Hepatic stellate cell (primary cell): ENCODE data around the gene PLCB1.
"Not testable (repeated sequence)": the region's sequence is repeated elsewhere in the genome, so short reads cannot be mapped to it uniquely, and the experiment has no call there.

ENCODE experiments used
- DNase-seq: peaks from one replicate; pipeline ENCODE4 v3.0.0; 2011; ENCODE audit warnings: low spot score

Gene PLCB1

GRCh38 chr20:8335495-8336195 is 203.6 kb downstream of the PLCB1 start:
- no peak for DNase-seq

- DNase-seq: no peak
Observed at GRCh38 chr20:8339349-8339748, 207.3 kb downstream of the PLCB1 start.

GRCh38 chr20:8342391-8342790 is 210.3 kb downstream of the PLCB1 start:
- no peak for DNase-seq

DNA sequence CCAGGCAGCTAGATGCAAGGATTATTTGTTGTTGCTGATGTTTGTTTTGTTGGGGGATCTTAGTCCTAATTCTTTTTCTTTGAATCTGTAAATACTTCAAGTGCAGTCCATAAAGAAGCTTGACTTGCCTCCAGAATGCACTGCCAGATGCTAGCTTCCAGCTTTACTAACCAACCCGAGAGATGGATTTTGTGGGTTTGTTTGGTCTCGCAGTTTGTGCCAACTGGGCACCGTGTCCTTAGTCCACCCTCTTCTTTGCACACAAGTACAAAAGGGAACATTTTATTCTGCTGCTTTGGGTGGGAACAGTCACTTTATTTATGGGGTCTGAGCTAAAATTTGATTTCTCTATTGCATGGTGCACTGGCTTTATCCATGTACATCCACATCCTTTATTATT is 212.0 kb downstream of the PLCB1 start:
- no peak for DNase-seq

DNA sequence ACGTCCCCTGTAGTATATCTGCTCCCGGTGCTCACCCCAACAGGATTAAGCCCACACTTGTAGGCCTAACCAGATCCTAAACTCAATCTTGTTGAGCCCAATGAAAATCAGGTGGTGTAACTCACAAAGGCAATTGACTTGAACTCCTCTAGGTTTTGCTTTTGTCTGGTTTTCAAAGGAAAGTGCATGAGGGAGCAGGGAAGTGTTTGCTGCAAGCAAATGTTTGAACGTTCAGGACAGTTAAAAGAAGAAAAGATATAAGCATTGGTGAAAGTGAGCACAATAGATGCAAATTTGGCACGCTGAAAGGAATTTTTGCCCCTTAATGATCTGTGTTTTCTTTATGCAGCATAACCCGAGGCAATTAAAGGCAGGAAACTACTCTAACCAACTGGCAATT is 212.6 kb downstream of the PLCB1 start:
- no peak for DNase-seq

- no peak for DNase-seq
Observed at GRCh38 chr20:8346700-8347270, 214.7 kb downstream of the PLCB1 start.

- DNase-seq: not testable (repeated sequence)
Observed at GRCh38 chr20:8350225-8350624, 218.2 kb downstream of the PLCB1 start.

DNA sequence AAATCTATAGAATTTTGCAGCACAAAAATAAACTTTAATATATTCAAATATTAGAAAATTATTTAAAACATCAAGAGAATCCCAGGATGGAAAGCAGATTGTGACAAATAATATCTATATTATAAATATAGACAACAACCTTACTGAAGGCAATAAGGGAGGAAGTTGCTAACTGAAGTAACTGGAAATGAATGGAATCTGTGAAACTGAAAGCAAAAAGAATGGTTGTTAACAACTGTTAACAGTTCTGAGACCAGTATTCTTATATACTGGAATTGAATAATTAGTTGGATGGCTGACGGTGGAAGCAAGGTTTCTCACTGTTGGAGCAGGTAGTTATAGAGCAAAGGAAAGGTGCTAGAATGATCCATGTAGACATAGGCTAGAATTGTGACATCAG is 220.4 kb downstream of the PLCB1 start:
- no peak for DNase-seq

DNA sequence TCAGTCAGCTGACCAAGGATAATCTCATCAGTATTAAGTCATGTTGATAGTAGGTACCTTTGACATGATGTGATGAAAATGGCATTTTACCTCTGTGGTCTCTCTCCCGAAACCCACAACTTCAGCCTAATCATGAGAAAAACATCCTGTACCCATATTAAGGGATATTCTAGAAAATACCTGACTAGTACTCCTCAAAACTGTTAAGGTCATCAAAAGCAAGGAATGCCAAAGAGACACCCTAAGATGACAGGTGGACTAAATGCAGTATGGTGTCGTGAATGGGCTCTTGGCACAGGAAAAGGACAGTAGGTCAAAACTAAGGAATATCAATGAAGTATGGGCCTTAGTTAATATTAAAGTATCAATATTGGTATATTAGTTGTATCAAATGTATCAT is 221.4 kb downstream of the PLCB1 start:
- no peak for DNase-seq

GRCh38 chr20:8355453-8355852 is 223.4 kb downstream of the PLCB1 start:
- no peak for DNase-seq

DNA sequence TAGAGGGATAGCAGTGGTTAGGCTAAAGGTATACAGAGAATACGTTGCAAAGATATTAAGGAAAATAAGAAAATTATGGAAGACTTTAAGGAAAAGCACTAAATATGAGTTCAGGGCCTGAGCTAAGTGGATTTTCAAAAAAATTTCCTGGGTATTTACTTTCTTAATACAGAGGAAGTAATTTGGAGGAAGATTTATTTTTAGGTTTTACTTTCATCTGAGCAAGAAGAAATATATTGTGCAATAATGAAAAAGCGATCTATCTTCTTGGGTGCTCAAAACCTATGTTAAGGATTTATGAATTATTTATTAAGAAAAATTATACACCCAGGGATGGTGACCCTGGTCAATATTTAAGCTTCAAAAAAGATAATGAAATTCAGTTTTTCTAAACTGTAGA is 224.7 kb downstream of the PLCB1 start:
- no peak for DNase-seq

GRCh38 chr20:8357703-8358102 is 225.6 kb downstream of the PLCB1 start:
- DNase-seq: no peak

GRCh38 chr20:8360035-8360434 is 228.0 kb downstream of the PLCB1 start:
- no peak for DNase-seq

- peak; percentile 17 for DNase-seq
Observed at GRCh38 chr20:8361006-8361652, 229.1 kb downstream of the PLCB1 start.

GRCh38 chr20:8361779-8362178 is 229.7 kb downstream of the PLCB1 start:
- no peak for DNase-seq

DNA sequence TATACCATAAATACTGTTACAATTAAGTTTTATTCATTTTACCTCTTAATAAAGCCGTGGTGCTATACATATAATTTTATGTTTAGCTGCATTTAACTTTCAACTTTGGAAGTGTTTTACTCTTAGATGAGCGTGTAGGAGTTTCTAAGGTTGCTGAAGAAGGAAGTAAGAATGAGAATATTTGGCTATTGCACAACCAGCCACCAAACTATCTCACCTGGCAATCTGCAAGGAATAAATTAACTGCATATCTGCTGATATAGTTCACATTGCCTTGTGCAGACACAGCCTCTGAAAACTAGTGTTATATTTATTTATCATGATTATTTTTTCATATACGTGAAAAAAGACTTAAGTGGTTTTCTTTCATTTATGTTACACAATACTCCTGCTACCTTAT is 230.4 kb downstream of the PLCB1 start:
- no peak for DNase-seq

DNA sequence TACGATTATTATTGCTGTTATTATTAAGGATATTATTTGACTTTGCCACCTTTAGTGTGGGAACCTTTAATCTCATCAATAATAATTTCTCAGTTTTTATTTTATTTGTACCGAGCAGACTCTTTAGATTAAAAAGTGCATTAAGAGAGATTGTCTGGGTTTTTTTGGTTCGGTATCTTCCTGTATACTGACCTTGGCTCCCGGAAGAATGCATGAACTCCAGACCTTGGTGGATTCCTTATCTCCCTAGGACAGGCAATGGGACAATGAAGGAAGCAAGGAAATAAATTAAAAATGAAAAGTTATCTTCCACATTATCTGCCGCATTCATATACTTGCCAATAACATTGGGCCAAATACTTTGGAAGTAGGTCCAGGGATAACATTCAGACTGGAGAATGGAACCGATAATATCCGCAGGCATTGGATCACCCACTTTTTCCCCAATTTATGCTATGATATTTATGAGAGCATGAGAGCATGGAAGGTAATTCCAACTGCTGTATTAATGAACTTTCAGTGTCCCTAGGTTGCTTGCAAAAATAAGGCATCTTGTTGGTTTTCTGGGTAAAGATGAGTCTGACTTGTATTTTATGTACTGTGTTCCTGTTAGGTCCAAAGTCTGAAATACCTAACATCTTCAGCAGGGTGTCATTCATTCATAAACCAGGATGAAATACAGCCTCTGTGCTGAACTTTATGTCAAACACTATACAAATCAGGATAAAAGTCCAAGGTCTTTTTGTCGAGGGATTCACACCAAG is 232.1 kb downstream of the PLCB1 start:
- no peak for DNase-seq

GRCh38 chr20:8364734-8365078 is 232.6 kb downstream of the PLCB1 start:
- DNase-seq: no peak

DNA sequence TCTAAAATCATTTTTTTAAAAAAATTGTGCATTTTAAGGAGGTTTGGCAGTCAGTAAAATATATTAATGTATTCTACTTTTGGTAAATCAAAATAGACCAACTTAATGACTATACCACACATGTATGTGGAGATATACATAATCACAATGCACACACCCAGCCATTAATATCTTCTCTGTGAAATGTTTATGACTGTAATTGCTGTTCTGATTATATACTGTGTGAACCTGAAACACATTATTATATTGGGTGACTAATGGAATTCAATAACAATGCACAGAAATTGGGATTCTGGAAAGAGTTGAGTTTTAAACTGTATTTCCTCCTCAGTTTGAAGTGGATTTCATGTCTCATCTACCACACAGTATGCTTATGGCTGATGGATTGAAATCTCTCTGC is 233.6 kb downstream of the PLCB1 start:
- no peak for DNase-seq

DNA sequence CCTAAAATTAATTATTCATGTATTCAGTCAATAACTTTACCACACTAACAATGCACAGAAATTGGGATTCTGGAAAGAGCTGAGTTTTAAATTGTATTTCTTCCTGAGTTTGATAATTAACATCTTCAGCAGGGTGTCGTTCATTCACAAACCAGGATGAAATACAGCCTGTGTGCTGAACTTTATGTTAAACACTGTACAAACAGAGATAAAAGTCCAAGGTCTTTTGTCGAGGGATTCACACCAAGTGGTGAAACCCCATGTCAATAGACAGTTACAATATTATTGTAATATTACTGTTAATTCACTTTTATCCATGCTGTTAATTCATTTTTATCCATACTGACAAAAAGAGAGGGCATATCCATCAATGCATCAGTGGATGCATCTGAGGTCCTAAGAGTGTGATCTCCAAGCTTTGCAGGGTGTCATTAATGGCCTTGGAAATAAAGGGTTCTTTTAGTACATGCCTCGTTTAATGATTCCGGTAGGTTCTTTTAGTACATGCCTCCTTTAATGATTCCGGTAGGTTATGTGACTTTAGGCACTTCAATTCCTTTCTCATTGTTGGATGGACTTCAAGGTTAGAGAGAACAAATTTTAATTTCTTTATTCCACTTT is 234.3 kb downstream of the PLCB1 start:
- DNase-seq: no peak

- DNase-seq: no peak
Observed at GRCh38 chr20:8367689-8368088, 235.6 kb downstream of the PLCB1 start.

DNA sequence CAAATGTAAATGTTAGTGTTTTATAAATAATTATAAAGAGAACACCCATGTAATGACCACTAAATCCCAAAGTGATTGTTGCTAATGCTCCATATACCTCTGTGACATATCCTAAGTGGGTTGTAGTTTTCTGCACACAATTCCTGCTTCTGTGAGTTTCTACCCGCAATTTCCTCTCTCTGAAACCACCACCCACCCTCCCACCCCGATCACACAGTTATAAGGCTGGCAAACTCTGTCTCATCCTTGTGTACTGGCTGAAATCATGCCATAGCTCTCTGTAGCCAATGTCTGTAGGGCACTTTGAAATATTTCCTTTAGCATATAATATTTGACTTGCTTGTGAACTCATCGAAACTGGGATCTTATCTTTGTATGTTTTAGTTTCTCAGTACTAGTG is 236.6 kb downstream of the PLCB1 start:
- no peak for DNase-seq

GRCh38 chr20:8369311-8369710 is 237.2 kb downstream of the PLCB1 start:
- no peak for DNase-seq
